Right lobe of liver (tissue), 6 donors: ENCODE measurements around the gene ATOX1. TPM values are rescaled to one million over a fixed set of nuclear protein-coding genes. Genes with fewer than 3 reads are reported as not detected.
"Not testable (repeated sequence)": the region's sequence is repeated elsewhere in the genome, so short reads cannot be mapped to it uniquely, and the experiment has no call there.

Source experiments
- ATAC-seq, 4 donors: fragments of 200-7000 bp; cut with Tn5 transposase; one replicate each; pipeline ENCODE4 v1.9.1; 2020; ENCODE audit warnings: mild to moderate bottlenecking in 4 of 4, moderate library complexity in 4 of 4
- DNase-seq, 3 donors: peaks; one replicate each; pipeline ENCODE4 v3.0.0-alpha.2; 2020
- H3K27ac ChIP-seq, 3 donors: fragments of 200-600 bp; one replicate each; pipeline ENCODE4 v1.8.0; 2022
- H3K27me3 ChIP-seq, 2 donors: fragments of 200-600 bp; one replicate each; pipeline ENCODE4 v1.8.0; 2022
- H3K36me3 ChIP-seq, 4 donors: fragments of 200-600 bp; sonication (generic) in 1 of 4; one replicate each; pipeline versions ENCODE4 v1.5.1 to v1.8.0; 2017 to 2022; ENCODE audit warnings: control low read depth in 1 of 4
- H3K4me1 ChIP-seq, 4 donors: fragments of 200-600 bp; sonication (generic) in 1 of 4; one replicate each; pipeline versions ENCODE4 v1.5.1 to v1.8.0; 2017 to 2022; ENCODE audit warnings: control low read depth in 1 of 4
- H3K4me3 ChIP-seq, 3 donors: fragments of 200-600 bp; one replicate each; pipeline ENCODE4 v1.8.0; 2022
- H3K9me3 ChIP-seq, 4 donors: fragments of 200-600 bp; sonication (generic) in 1 of 4; one replicate each; pipeline versions ENCODE4 v1.5.1 to v1.8.0; 2017 to 2022; ENCODE audit warnings: control low read depth in 1 of 4
- CTCF ChIP-seq, 4 donors: fragments of 200-600 bp in 3 of 4; fragments of 450-650 bp in 1 of 4; IDR thresholded peaks; one replicate each; pipeline versions ENCODE4 v1.5.1 to v1.8.0; 2016 to 2022; ENCODE audit warnings: antibody characterized with exemption in 4 of 4, mild to moderate bottlenecking in 2 of 4
- POLR2A ChIP-seq: fragments of 450-650 bp; IDR thresholded peaks from one replicate; pipeline ENCODE4 v1.6.1; 2017; ENCODE audit warnings: antibody characterized with exemption, mild to moderate bottlenecking
- WGBS: methylation state at CpG from one replicate; pipeline ENCODE4 v1.1.6; 2018; ENCODE audit warnings: low coverage, low lambda C conversion rate; ENCODE audit not compliant: insufficient coverage; ENCODE audit errors: missing lambda C conversion rate; 5-methylcytosine and 5-hydroxymethylcytosine counted together
- intact Hi-C, 2 donors: fragments of 100-400 bp; cut with DNase I; formaldehyde crosslinking; loops; one replicate each; pipeline versions ENCODE4 v1.11.2 to v1.14.1; 2022
- total RNA-seq, 6 experiments: library from RNA; depleted of rRNA in 2 of 6; stranded (reverse); fragments of >200 nt in 2 of 6; fragmentation: NEBNext Ultra II Directional in 3 of 6; extraction: Animal tissue kit (Norgen Biotek cat#: 25700) in 3 of 6; gene quantifications; one replicate each; pipeline versions ENCODE4 v1.1.0 to v1.2.4, GENCODE V29; 2016 to 2023
- donor health status: DM: no; HTN: yes; CAD: no.
- donor health status: DM: no; HTN: no; CAD: no.
- donor health status: DM: no; HTN: no; CAD: no.
- donor health status: DM: no; HTN: yes; CAD: no.
- donor health status: DM: no; HTN: yes; CAD: no.

Gene ATOX1
- total RNA-seq, 6 experiments from 2014 or later = 83.1 to 177 (median 96.7) TPM

- intact Hi-C loops = loop anchor here in 1 of 2 donors (10.0 kb wide), 1 partner anchor 71 kb away; no protein-coding TSS in a partner anchor
- no peaks in the 10 kb centered on the region for H3K36me3 ChIP-seq
- ATAC-seq = no peak
- WGBS = 67% methylated on average over 1 of the region's 1 CpG
- no peaks in the 10 kb centered on the region for H3K27me3 ChIP-seq
- no peaks in the 10 kb centered on the region for H3K9me3 ChIP-seq
- H3K4me1 ChIP-seq = no peaks in the 10 kb centered on the region
- H3K27ac ChIP-seq = no peak overlapping the region
- DNase-seq = no peak
- TF ChIP-seq POLR2A = no peak
- TF ChIP-seq CTCF (IDR thresholded peaks at IDR 0.05) = no peak
- H3K4me3 ChIP-seq = no peak overlapping the region
Measured at GRCh38 chr5:151735646-151736045, 22.8 kb downstream of the ATOX1 start.

GRCh38 chr5:151734064-151734408 lies 24.4 kb downstream of the ATOX1 start:
- H3K4me1 ChIP-seq = no peaks in the 10 kb centered on the region
- DNase-seq (no peak), ATAC-seq (no peak)
- H3K4me3 ChIP-seq = no peak overlapping the region
- no peak for TF ChIP-seq POLR2A
- TF ChIP-seq CTCF (IDR thresholded peaks at IDR 0.05) = no peak
- H3K27me3 ChIP-seq = no peaks in the 10 kb centered on the region
- H3K9me3 ChIP-seq = no peaks in the 10 kb centered on the region
- H3K36me3 ChIP-seq = no peaks in the 10 kb centered on the region
- intact Hi-C loops = loop anchor here in 1 of 2 donors (10.0 kb wide), 1 partner anchor 69 kb away; no protein-coding TSS in a partner anchor
- no peak overlapping the region for H3K27ac ChIP-seq
- WGBS = 80% methylated on average over 2 of the region's 3 CpGs

- Histone ChIP-seq H3K27ac (no peak overlapping the region), H3K4me3 (no peak overlapping the region), H3K9me3 (no peaks in the 10 kb centered on the region), H3K4me1 (no peaks in the 10 kb centered on the region), H3K36me3 (no peaks in the 10 kb centered on the region), H3K27me3 (no peaks in the 10 kb centered on the region)
- intact Hi-C loops = loop anchor here in 1 of 2 donors (10.0 kb wide), 1 partner anchor 69 kb away; no protein-coding TSS in a partner anchor
- TF ChIP-seq POLR2A = no peak
- no peak for TF ChIP-seq CTCF (IDR thresholded peaks at IDR 0.05)
- WGBS = 94% methylated on average over 7 of the region's 9 CpGs
- no peak for ATAC-seq
- DNase-seq = no peak
Measured at GRCh38 chr5:151733358-151734063, 24.9 kb downstream of the ATOX1 start.

- no peak for ATAC-seq
- no peaks in the 10 kb centered on the region for H3K4me1 ChIP-seq
- H3K27ac ChIP-seq = no peak overlapping the region
- WGBS = 95% methylated on average over 7 of the region's 7 CpGs
- no peak for DNase-seq
- no peaks in the 10 kb centered on the region for H3K9me3 ChIP-seq
- H3K27me3 ChIP-seq = no peaks in the 10 kb centered on the region
- H3K4me3 ChIP-seq = no peak overlapping the region
- intact Hi-C loops = loop anchor here in 1 of 2 donors (10.0 kb wide), 1 partner anchor 66 kb away; no protein-coding TSS in a partner anchor
- H3K36me3 ChIP-seq = no peaks in the 10 kb centered on the region
- TF ChIP-seq CTCF (IDR thresholded peaks at IDR 0.05) = no peak
- TF ChIP-seq POLR2A = no peak
Measured at GRCh38 chr5:151730381-151730780, 28.1 kb downstream of the ATOX1 start.

GRCh38 chr5:151729597-151729996 lies 28.8 kb downstream of the ATOX1 start:
- ATAC-seq, H3K36me3 ChIP-seq, H3K9me3 ChIP-seq, DNase-seq, H3K27me3 ChIP-seq, H3K4me1 ChIP-seq, intact Hi-C loops, H3K27ac ChIP-seq, H3K4me3 ChIP-seq: not testable (repeated sequence)
- WGBS = 75% methylated on average over 5 of the region's 5 CpGs
